ENCODE measurements around the gene CHST9.

GRCh38 chr18:27138079-27138478, 47.0 kb downstream of the CHST9 start:
- TF ChIP-seq CTCF (IDR thresholded peaks at IDR 0.05; ENCODE audit: borderline replicate concordance, extremely low read depth, low read length, poor library complexity, severe bottlenecking) (no peak), EZH2 (IDR thresholded peaks at IDR 0.05; ENCODE audit: borderline replicate concordance, low read depth, low read length, severe bottlenecking) (no peak)

Measured in DND-41 (cell line).